DMS 273 treated with DMSO at 0.1 percent for 48 hours (cell line): Measurements from ENCODE around the gene ATP6V0C.
"Not testable (repeated sequence)": the region's sequence is repeated elsewhere in the genome, so short reads cannot be mapped to it uniquely, and the experiment has no call there.

Experiments used
- DNase-seq: peaks from one replicate; lab custom pipeline; 2025; lab: John Stamatoyannopoulos, UW

ATP6V0C gene

DNA sequence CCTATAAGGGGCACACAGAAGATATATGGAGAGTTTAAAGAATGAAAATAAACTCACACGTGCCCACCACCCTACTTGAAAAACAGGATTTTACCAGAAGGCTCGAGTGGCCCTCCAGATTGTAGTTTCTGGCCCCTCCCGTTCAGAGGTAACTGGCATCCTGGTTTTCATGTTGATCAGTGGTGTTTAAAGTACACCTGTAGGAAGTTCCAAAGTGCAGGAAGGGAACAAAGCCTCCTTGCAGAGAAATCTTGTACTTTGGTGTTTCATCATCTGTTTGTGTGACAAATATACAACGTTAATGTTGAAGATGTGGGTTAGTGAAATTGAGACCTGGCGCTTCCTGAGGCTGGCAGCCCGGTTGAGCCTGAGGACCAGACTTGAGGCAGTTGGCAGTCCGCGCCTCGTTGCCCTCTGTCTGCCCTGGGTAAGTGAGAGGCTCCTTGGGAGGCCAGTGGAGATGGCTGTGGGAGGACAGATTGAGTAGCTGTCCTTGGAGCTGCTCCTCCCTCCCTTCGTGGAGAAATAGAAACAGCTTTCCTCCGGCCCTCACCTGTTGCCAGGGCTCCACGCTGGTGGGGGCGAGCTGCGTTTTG lies 36.6 kb downstream of the ATP6V0C start:
- DNase-seq = not testable (repeated sequence)

DNA sequence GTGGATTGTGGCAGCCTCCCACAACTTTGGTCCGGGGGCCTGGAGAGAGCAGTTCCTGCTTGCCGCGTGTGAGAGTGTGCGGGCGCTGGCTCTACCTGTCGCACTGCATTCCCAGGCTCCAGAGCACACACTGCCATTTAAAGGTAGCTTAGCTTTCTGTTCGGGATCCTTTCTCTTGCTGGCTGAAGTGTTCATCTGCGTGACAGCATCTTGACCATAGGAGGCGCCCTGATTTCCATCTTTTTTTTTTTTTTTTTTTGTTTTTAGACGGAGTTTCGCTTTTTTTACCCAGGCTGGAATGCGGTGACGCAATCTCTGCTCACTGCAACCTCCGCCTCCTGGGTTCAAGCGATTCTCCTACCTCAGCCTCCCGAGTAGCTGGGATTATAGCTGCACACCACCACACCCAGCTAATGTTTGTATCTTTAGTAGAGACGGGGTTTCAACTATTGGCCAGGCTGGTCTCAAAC lies 37.7 kb downstream of the ATP6V0C start:
- not testable (repeated sequence) for DNase-seq

DNA sequence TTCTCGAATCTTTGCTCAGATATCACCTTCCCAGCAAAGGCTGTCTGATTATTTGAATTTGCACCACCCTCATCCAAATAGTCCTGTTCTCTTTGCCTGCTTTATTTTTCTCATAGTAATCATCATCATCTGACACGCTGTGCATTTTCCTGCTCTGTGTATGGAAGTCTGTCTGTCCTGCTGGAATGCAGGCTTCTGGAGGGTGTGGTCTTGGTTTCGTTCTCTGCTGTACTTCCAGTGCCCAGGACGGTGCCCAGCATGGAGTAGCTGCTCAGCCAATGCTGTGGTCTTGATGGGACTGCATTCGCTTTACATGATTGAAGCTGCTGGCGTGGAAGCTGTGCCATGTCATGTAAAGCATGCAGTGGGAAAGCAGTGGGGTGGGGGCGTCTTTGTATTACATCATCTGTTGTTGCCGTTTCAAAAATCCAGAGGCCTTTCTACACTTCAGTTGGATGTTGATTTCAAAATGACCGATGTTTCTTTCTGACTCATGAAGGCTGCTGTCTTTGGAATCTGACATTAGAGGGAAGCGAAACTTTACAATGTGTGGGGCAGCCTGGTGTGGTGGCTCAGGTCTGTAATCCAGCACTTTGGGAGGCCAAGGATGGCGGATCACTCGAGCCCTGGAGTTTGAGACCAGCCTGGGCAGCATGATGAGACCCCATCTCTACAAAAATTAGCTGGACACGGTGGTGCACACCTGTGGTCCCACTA lies 41.1 kb downstream of the ATP6V0C start:
- DNase-seq = not testable (repeated sequence)

GRCh38 chr16:2557150-2557549 lies 43.4 kb downstream of the ATP6V0C start:
- DNase-seq = not testable (repeated sequence)

DNA sequence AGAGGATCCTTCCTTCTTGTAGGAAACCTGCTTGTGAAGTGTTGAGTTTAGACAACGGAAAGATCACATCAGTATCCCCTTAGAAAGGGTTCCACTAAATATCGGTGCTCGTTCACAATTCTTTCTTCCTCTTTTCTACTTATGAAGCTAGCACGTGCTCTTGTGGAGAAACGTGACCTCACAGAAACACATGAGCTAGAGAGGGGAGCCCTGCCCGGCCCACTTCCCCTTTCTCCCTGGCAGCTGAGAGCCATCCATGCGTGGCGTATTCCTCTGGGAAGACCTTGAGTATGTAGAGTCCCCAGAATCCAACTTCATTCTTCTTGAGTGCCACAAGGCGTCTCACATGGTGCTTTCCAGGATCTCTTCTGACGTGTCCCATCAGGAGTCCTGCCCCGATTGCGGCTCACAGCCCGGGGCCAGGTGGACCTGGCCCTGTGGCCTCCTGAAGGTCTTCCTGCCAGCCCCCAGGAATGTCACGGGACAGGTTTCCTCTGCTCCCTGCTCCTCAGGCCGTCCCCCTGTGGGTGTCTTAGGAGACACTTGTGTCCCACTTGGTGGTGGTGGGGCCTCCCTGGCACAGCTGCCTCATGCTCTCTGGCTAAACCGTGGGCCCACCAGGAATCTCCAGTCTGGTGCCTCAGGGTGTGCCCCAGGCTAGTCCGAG lies 46.5 kb downstream of the ATP6V0C start:
- DNase-seq = not testable (repeated sequence)

GRCh38 chr16:2560798-2561133 lies 47.0 kb downstream of the ATP6V0C start:
- not testable (repeated sequence) for DNase-seq

- DNase-seq = not testable (repeated sequence)
Measured at GRCh38 chr16:2567506-2567905, 53.8 kb downstream of the ATP6V0C start.

- DNase-seq = not testable (repeated sequence)
Measured at GRCh38 chr16:2568573-2568972, 54.8 kb downstream of the ATP6V0C start.
